Panc1 (cell line): ENCODE results near the gene SLC25A22.

Source experiments
- POLR2AphosphoS5 ChIP-seq: IDR thresholded peaks from 2 replicates; pipeline ENCODE4 v1.6.1; 2012; ENCODE audit warnings: mild to moderate bottlenecking, low read depth, low read length, moderate library complexity
- SIN3A ChIP-seq: IDR thresholded peaks from 2 replicates; pipeline ENCODE4 v1.6.1; 2012; ENCODE audit warnings: low read depth, mild to moderate bottlenecking, low read length, moderate library complexity, borderline replicate concordance; ENCODE audit not compliant: insufficient read depth
- TF ChIP-seq, protein P1 (sequence below): fragments of 450-650 bp; IDR thresholded peaks from 2 replicates; pipeline ENCODE4 v1.5.1; 2017; ENCODE audit warnings: mild to moderate bottlenecking
- TF ChIP-seq, protein P2 (sequence below), 2 experiments: IDR thresholded peaks; 2 replicates each; pipeline ENCODE4 v1.6.1; 2011 to 2012; ENCODE audit warnings: low read depth in 2 of 2, control low read depth in 1 of 2, low read length in 1 of 2, mild to moderate bottlenecking in 1 of 2, moderate library complexity in 1 of 2; ENCODE audit not compliant: insufficient read depth in 1 of 2

DNA sequence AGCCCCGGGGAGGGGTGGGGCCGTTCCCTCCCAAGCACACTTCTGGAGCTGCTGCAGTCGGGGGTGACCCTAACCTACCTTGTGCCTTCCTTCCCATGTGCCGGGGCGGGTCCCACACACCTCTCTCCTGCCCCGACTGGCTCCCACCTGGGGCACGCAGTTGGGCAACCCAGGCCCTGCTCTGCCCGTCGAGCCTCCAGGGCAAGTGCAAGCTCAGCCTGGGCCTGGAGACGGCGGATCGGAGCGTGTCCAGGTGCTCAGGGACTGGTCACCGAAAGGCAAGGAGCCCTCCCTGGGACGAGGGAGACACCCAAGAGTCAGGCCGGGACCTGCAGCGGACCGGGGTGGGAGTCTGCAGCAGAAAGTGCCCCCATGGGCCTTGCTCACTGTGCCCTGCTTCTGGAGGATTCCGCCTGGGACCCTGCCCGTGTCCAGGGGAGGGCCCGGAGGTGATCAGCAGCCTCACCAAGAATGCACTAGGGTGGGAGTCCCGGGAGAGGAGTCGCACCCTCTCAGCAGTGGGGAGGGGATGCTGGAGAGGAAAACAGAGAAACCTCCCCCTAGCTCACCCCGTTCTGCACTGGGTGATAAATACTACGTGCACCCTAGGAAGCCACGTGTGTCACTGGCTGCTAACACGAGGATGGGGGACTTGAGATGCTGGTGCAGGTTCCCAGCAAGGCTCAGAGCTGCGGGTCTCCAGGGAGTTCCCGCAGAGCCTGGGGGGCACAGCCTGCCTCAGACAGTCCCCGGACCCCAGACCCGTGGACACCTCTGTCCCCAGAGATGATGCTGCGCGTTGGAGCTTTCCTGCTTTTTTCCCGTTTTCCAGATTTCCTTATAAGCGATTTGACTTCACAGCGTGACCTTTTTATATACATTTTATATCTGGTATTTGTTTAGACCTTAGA is 15.6 kb downstream of the SLC25A22 start:
- TF ChIP-seq POLR2AphosphoS5 (no peak), SIN3A (no peak)
- TF ChIP-seq, protein P1, sequence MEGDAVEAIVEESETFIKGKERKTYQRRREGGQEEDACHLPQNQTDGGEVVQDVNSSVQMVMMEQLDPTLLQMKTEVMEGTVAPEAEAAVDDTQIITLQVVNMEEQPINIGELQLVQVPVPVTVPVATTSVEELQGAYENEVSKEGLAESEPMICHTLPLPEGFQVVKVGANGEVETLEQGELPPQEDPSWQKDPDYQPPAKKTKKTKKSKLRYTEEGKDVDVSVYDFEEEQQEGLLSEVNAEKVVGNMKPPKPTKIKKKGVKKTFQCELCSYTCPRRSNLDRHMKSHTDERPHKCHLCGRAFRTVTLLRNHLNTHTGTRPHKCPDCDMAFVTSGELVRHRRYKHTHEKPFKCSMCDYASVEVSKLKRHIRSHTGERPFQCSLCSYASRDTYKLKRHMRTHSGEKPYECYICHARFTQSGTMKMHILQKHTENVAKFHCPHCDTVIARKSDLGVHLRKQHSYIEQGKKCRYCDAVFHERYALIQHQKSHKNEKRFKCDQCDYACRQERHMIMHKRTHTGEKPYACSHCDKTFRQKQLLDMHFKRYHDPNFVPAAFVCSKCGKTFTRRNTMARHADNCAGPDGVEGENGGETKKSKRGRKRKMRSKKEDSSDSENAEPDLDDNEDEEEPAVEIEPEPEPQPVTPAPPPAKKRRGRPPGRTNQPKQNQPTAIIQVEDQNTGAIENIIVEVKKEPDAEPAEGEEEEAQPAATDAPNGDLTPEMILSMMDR, result no peak
- TF ChIP-seq, protein P2, sequence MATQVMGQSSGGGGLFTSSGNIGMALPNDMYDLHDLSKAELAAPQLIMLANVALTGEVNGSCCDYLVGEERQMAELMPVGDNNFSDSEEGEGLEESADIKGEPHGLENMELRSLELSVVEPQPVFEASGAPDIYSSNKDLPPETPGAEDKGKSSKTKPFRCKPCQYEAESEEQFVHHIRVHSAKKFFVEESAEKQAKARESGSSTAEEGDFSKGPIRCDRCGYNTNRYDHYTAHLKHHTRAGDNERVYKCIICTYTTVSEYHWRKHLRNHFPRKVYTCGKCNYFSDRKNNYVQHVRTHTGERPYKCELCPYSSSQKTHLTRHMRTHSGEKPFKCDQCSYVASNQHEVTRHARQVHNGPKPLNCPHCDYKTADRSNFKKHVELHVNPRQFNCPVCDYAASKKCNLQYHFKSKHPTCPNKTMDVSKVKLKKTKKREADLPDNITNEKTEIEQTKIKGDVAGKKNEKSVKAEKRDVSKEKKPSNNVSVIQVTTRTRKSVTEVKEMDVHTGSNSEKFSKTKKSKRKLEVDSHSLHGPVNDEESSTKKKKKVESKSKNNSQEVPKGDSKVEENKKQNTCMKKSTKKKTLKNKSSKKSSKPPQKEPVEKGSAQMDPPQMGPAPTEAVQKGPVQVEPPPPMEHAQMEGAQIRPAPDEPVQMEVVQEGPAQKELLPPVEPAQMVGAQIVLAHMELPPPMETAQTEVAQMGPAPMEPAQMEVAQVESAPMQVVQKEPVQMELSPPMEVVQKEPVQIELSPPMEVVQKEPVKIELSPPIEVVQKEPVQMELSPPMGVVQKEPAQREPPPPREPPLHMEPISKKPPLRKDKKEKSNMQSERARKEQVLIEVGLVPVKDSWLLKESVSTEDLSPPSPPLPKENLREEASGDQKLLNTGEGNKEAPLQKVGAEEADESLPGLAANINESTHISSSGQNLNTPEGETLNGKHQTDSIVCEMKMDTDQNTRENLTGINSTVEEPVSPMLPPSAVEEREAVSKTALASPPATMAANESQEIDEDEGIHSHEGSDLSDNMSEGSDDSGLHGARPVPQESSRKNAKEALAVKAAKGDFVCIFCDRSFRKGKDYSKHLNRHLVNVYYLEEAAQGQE (IDR thresholded peaks at IDR 0.05; ENCODE audit: insufficient read depth in 1 of 2, low read depth in 2 of 2, low read length in 1 of 2), result no peak
